Epithelial cell of esophagus (primary cell): ENCODE data around the gene MERTK.

Experiments
- DNase-seq: peaks from one replicate; pipeline ENCODE4 v3.0.0; 2010; ENCODE audit warnings: low read depth
- H3K4me3 ChIP-seq: 2 replicates; pipeline ENCODE4 v1.5.1; 2011; ENCODE audit warnings: mild to moderate bottlenecking, low read length, control low read depth
- CTCF ChIP-seq: IDR thresholded peaks from 2 replicates; pipeline ENCODE4 v1.5.1; 2011; ENCODE audit warnings: low read depth, mild to moderate bottlenecking, low read length, control low read depth, inconsistent platforms; ENCODE audit not compliant: insufficient read depth; ENCODE audit errors: missing control alignments

The MERTK gene

GRCh38 chr2:111917106-111917505 lies 18.7 kb downstream of the MERTK start:
- TF ChIP-seq CTCF, result no peak
- H3K4me3 ChIP-seq, result no peak overlapping the region
- DNase-seq, result no peak

GRCh38 chr2:111918383-111918806 lies 20.0 kb downstream of the MERTK start:
- H3K4me3 ChIP-seq, result no peak overlapping the region
- no peak for DNase-seq
- TF ChIP-seq CTCF, result no peak

GRCh38 chr2:111919365-111919764 lies 21.0 kb downstream of the MERTK start:
- no peak overlapping the region for H3K4me3 ChIP-seq
- DNase-seq, result no peak
- no peak for TF ChIP-seq CTCF

- no peak overlapping the region for H3K4me3 ChIP-seq
- no peak for TF ChIP-seq CTCF
- DNase-seq, result no peak
Measured at GRCh38 chr2:111919794-111920608, 21.6 kb downstream of the MERTK start.

- H3K4me3 ChIP-seq, result no peak overlapping the region
- TF ChIP-seq CTCF, result no peak
- no peak for DNase-seq
Measured at GRCh38 chr2:111923276-111923804, 24.9 kb downstream of the MERTK start.

GRCh38 chr2:111924617-111925107 lies 26.3 kb downstream of the MERTK start:
- DNase-seq, result no peak
- TF ChIP-seq CTCF, result no peak
- no peak overlapping the region for H3K4me3 ChIP-seq
